HAP-1 (cell line): ENCODE measurements around the gene LACC1.

Source experiments
- DNase-seq, 2 experiments: peaks; one replicate each; pipeline ENCODE4 v3.0.0-alpha.2; 2016 to 2020; ENCODE audit warnings: low spot score in 2 of 2
- H3K27me3 ChIP-seq: fragments of 250-450 bp; sonication (Bioruptor Pico); 2 replicates; pipeline ENCODE4 v1.5.1; 2020; ENCODE audit warnings: low read depth, mild to moderate bottlenecking, moderate library complexity
- H3K36me3 ChIP-seq: fragments of 250-450 bp; sonication (Bioruptor Pico); replicated peaks from 2 replicates; pipeline ENCODE4 v1.5.1; 2020; ENCODE audit warnings: mild to moderate bottlenecking
- H3K4me1 ChIP-seq: fragments of 250-450 bp; sonication (Bioruptor Pico); 2 replicates; pipeline ENCODE4 v1.5.1; 2020; ENCODE audit warnings: mild to moderate bottlenecking
- H3K4me3 ChIP-seq: fragments of 250-450 bp; sonication (Bioruptor Pico); 2 replicates; pipeline ENCODE4 v1.5.1; 2020; ENCODE audit warnings: mild to moderate bottlenecking, moderate library complexity
- H3K9me3 ChIP-seq: fragments of 250-450 bp; sonication (Bioruptor Pico); 2 replicates; pipeline ENCODE4 v1.5.1; 2020; ENCODE audit warnings: mild to moderate bottlenecking, moderate library complexity
- in situ Hi-C: fragments of 300-500 bp; cut with MboI; formaldehyde crosslinking; loops from 3 replicates; pipeline ENCODE4 v1.14.3; 2020; ENCODE audit warnings: low sequenced_read_pairs, inconsistent platforms, mixed read lengths

Gene LACC1

DNA sequence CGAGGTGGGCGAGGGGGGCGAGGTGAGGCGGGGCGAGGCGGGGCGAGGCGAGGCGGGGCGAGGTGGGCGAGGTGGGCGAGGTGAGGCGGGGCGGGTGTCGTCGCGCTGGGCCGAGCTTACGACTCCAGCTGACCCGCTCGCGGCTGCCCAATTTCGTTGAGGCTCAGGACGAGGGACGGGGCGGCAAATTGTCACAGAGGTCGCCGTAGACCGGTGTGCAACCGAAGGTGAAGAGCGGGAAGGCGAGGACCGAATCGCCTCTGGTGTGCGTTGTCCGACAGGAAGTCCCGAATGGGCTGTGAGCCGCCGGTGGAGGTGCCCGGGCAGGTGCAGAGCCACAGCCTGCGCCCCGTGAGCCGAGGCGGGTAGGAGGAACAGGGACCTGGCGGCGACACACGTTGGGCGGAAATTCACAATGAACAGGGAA is at the start of gene LACC1:
LACC1 (plus strand) TSS at position 150 of the 427 bp plus-strand sequence. CDS start 1,082 bp downstream, outside the sequence.
- DNase-seq: no peak
- no peaks in the 10 kb centered on the region for H3K27me3 ChIP-seq
- H3K36me3 ChIP-seq: no peaks in the 10 kb centered on the region
- no peaks in the 10 kb centered on the region for H3K9me3 ChIP-seq
- peaks cover 23% of the 10 kb centered on the region for H3K4me1 ChIP-seq
- in situ Hi-C loops: no loop called here
- peak within 1 kb of the TSS; percentile 50 for H3K4me3 ChIP-seq

DNA sequence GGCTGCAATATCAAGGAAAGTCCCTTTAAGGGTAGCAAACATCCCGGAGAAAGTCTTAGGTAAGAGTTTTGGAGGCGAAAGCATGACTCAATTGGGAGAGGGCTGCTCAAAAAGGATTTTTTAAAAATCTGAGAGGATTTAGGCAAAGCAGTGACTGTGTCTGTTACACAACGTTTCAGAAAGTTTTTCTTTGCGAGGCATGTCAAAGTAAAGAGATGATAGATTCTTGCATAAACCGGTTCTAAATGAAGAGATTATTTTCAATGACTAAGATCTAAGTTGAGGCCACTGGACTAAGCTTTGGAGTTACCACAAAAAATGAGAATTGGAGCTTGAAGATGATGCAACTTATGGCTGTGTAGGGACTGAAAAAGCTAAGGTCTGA is 49.2 kb upstream of the LACC1 start:
- Histone ChIP-seq H3K9me3 (no peaks in the 10 kb centered on the region), H3K27me3 (peaks cover 6% of the 10 kb centered on the region; the same call in 1 of the 2 replicates), H3K4me1 (no peaks in the 10 kb centered on the region), H3K36me3 (no peaks in the 10 kb centered on the region), H3K4me3 (no peak overlapping the region)
- DNase-seq: no peak
- in situ Hi-C loops: no loop called here

DNA sequence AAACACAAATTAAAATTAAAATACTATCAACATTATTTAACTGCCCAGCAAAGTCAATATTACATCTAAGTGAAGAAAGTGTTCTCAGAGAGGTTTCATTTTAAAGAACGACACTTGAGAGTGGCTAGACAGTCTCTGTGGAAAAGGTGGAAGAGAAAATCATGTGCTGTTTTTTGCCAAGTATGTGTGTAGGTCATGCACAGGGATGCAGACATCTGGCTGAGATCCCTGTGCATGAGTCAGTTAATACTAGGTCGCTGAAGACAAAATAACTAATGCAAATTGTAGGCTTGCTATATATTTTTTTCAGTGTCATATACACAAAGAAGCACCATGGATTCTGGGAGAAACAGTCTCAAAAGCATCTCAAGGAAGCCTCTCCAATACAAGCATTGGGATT is 48.6 kb upstream of the LACC1 start:
- H3K27me3 ChIP-seq: peaks cover 6% of the 10 kb centered on the region; the same call in 1 of the 2 replicates
- H3K36me3 ChIP-seq: no peaks in the 10 kb centered on the region
- in situ Hi-C loops: no loop called here
- no peak for DNase-seq
- H3K4me1 ChIP-seq: no peaks in the 10 kb centered on the region
- no peaks in the 10 kb centered on the region for H3K9me3 ChIP-seq
- H3K4me3 ChIP-seq: no peak overlapping the region

DNA sequence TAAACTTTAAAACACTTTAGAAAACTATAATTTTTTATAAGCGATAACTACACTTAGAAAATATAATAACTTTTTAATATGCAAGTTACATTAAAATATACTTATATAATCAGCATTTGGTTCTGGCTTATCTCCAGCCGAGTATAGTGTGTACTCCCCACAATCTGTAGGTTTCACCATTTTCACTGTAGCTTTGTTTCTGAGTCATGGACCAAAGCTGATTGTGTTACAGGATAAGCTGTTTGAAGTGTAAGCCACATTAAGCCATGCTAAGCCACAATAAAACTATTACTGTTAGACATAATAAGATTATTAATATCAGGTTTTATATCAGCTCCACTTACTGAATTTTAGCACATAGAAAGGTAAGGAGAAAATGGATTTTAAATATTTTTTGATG is 44.0 kb upstream of the LACC1 start:
- no peaks in the 10 kb centered on the region for H3K9me3 ChIP-seq

DNA sequence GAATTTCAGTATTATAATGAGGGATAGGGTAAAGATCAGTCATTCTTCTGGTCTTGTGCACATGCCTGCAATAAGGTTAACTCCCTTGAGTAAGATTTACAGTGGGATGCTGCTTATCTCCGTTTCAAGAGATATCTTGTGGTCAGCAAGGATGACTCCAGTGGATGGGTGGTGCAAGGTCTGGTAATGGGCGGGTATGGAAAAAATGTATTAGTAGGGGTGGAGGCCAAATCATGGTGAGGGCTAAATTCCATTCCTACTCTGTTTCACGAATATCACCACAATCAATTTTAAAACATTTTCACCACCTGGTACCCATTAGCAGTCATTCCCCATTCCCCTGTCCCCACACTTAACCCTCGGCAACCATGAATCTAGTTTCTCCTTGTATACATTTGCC is 40.8 kb upstream of the LACC1 start:
- H3K4me3 ChIP-seq: no peak overlapping the region
- H3K27me3 ChIP-seq: no peaks in the 10 kb centered on the region
- no peaks in the 10 kb centered on the region for H3K4me1 ChIP-seq
- H3K9me3 ChIP-seq: no peaks in the 10 kb centered on the region
- H3K36me3 ChIP-seq: no peaks in the 10 kb centered on the region
- no peak for DNase-seq
- in situ Hi-C loops: no loop called here

More for the DNA sequence above, 44.0 kb upstream of the LACC1 start:
- in situ Hi-C loops: no loop called here
- no peak for DNase-seq
- no peaks in the 10 kb centered on the region for H3K36me3 ChIP-seq
- no peaks in the 10 kb centered on the region for H3K27me3 ChIP-seq
- H3K4me3 ChIP-seq: no peak overlapping the region
- no peaks in the 10 kb centered on the region for H3K4me1 ChIP-seq

DNA sequence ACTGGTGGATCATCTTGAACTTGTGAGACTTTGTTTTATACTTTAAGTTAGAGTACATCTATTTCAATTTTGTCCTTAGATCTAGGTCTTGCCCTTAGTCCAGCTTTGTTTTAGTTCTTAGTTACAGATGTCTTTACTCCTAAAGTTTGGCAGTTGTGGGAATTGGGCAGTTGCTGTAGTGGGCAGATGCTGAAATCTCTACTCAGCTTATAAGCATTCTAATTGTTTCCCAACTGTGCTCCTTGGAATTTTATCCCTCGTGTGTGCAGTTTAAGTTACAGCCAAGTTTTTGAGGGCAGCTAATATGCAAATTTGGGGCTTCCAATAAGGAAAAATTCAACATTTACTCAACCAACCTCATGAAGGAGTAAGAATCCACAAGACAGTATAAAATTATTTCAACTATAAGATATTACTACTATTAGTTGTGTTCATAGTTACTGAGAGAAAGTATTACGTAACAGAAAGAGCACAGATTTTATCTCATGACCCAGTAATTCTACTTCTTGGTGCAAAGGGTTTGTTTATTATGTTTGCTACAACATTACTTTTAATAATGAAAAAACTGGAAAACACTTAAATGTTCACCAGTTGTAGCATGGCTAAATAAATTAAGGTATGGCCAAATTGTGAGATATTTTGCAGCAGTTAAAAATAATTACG is 33.1 kb upstream of the LACC1 start:
- no peak for DNase-seq
- in situ Hi-C loops: no loop called here
- no peaks in the 10 kb centered on the region for H3K9me3 ChIP-seq
- H3K4me3 ChIP-seq: no peak overlapping the region
- no peaks in the 10 kb centered on the region for H3K27me3 ChIP-seq
- no peaks in the 10 kb centered on the region for H3K36me3 ChIP-seq
- peaks cover 9% of the 10 kb centered on the region for H3K4me1 ChIP-seq

DNA sequence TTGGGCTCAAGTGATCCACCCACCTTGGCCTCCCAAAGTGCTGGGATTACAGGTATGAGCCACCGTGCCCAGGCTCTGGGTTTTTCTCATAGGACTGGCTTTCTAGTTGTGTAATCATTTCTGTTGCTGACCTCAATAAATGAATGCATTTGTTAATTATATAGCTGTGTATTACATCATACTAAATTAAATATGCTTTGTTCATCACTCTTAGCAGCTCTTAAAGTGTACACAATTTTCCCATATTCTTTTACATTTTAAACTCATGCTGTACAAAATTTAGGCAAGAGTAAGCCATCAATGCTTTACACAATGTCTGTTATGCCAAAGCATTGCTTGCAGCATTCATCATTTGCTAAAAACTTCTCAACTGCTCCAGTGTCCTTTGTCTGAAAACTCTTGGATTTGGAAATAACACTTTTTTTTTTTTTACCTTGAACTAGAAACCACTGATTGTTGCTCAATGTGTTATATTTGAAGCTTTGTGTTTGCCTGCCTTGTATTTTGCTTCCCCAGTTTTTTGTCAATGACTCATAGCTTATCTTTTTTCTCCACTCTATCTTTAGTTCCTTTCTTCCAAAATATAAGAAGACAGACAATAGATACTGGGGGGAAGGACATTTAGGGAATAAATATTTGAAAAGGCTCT is 31.6 kb upstream of the LACC1 start:
- in situ Hi-C loops: no loop called here
- no peak for DNase-seq
- H3K27me3 ChIP-seq: no peaks in the 10 kb centered on the region
- H3K36me3 ChIP-seq: no peaks in the 10 kb centered on the region
- H3K4me3 ChIP-seq: no peak overlapping the region
- H3K4me1 ChIP-seq: peaks cover 9% of the 10 kb centered on the region
- peaks cover 7% of the 10 kb centered on the region; the same call in 1 of the 2 replicates for H3K9me3 ChIP-seq

DNA sequence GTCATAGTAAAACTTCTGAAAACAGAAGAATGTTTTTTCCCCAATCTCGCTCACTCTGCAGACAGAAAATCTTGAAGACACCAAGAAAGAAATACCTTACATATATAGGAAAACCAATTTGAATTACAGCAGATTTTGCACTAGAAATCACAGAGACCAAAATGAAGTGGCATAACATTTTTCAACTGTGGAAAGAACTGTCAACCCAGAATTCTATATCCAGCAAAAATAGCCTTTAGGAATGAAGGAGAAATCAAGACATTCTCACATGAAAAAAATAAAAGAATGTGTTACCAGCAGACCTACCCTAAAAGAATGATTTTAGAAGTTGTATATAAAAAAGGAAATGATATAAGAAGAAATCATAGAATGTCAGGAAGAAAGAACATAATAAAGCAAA is 28.8 kb upstream of the LACC1 start:
- no peaks in the 10 kb centered on the region for H3K36me3 ChIP-seq
- no peak for DNase-seq
- H3K4me1 ChIP-seq: peaks cover 2% of the 10 kb centered on the region; the same call in 1 of the 2 replicates
- H3K27me3 ChIP-seq: no peaks in the 10 kb centered on the region
- in situ Hi-C loops: no loop called here
- peaks cover 7% of the 10 kb centered on the region; the same call in 1 of the 2 replicates for H3K9me3 ChIP-seq
- no peak overlapping the region for H3K4me3 ChIP-seq

DNA sequence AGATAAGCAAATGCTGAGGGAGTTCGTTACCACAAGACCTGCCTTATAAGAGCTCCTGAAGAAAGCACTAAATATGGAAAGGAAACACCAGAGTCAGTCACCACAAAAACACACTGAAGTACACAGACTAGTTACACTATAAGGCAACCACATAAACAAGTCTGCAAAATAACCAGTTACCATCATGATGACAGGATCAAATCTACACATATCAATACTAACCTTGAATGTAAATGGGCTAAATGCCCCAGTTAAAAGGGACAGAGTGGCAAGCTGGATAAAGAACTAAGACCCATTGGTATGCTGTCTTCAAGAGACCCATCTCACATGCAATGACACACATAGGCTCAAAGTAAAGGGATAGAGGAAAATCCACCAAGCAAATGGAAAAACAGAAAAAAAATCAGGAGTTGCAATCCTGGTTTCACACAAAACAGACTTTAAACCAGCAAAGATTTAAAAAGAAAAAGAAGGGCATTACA is 26.7 kb upstream of the LACC1 start:
- in situ Hi-C loops: no loop called here
- no peak for DNase-seq
- Histone ChIP-seq H3K4me1 (peaks cover 2% of the 10 kb centered on the region; the same call in 1 of the 2 replicates), H3K9me3 (peaks cover 7% of the 10 kb centered on the region; the same call in 1 of the 2 replicates), H3K4me3 (no peak overlapping the region), H3K36me3 (no peaks in the 10 kb centered on the region), H3K27me3 (no peaks in the 10 kb centered on the region)

DNA sequence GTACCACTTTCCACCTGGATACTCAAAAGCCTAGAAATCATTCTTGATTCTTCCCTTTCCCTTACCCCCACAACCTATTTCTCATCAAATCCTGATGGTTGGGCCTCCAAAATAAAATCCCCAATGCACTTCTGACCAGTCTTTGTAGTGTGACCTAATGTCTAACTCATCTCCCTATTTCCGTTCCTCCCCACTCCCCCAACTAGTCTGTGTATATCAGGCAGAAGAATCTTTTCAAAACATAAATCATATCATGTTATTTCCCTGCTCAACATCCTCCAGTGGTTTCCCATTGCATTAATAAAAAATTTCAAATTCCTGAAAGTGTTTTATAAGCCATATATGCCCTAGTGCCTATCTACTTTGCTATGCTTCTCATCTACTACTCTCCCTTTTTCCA is 17.8 kb upstream of the LACC1 start:
- no peaks in the 10 kb centered on the region for H3K4me1 ChIP-seq
- in situ Hi-C loops: no loop called here
- DNase-seq: no peak

DNA sequence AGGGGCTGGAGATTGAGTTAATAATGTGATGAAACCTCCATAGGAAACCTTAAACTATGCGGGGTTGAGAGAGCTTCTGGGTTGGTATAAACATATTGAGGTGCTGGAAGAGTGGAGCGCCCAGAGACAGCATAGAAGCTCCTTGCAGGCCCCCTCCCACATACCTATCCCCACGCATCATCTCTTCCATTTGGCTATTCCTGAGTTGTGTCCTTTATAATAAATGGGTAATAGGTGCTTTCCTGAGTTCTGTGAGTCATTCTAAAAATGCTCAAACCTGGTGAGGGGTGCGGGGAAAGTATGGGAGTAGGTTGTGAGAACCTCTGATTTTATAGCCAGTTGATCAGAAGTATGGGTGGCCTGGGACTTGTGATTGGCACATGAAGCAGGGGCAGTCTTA is 14.8 kb upstream of the LACC1 start:
- in situ Hi-C loops: no loop called here
- H3K9me3 ChIP-seq: no peaks in the 10 kb centered on the region
- no peaks in the 10 kb centered on the region for H3K27me3 ChIP-seq
- H3K4me3 ChIP-seq: no peak overlapping the region
- no peak for DNase-seq
- H3K4me1 ChIP-seq: no peaks in the 10 kb centered on the region
- no peaks in the 10 kb centered on the region for H3K36me3 ChIP-seq

More for the DNA sequence above, 17.8 kb upstream of the LACC1 start:
- no peaks in the 10 kb centered on the region for H3K9me3 ChIP-seq
- H3K27me3 ChIP-seq: no peaks in the 10 kb centered on the region
- no peak overlapping the region for H3K4me3 ChIP-seq
- H3K36me3 ChIP-seq: no peaks in the 10 kb centered on the region

DNA sequence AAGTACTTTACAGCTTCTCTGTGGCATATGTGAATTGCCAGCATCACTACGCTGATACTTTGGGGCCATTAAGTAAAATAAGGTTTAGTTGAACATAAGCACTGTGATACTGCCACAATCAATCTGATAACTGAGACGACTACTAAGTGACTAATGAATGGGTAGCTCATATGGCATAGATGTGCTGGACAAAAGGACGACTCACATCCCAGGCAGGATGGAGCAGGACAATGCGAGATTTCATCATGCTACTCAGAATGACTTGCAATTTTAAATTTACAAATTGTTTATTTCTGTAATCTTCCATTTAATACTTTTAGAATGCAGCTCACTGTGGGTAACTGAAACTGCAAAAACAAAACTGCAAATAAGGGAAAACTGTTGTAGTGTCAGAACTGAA is 13.8 kb upstream of the LACC1 start:
- Histone ChIP-seq H3K4me3 (no peak overlapping the region), H3K4me1 (no peaks in the 10 kb centered on the region), H3K9me3 (no peaks in the 10 kb centered on the region), H3K36me3 (no peaks in the 10 kb centered on the region), H3K27me3 (no peaks in the 10 kb centered on the region)
- in situ Hi-C loops: no loop called here
- DNase-seq: no peak

DNA sequence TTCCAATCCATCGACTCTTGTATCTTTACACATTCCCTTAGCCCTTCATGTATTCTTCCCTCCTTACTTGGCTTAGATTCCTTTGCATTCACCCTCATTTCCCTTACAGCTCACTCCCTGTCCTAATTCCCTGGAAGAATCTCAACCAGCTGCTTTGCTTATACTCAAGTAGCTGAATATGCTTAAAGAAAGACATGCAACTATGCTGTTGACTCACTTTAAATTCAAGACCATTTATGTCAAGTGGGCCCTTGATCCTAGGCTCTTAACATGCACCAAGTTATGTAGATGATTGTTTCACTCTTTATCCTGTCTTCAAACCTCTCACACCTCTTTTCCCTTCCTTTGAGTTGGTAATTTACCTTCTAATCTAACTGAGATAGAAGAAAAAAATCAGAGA is 7.5 kb upstream of the LACC1 start:
- Histone ChIP-seq H3K9me3 (no peaks in the 10 kb centered on the region), H3K27me3 (no peaks in the 10 kb centered on the region), H3K4me1 (peaks cover 4% of the 10 kb centered on the region), H3K4me3 (no peak overlapping the region), H3K36me3 (no peaks in the 10 kb centered on the region)
- in situ Hi-C loops: no loop called here
- DNase-seq: no peak

DNA sequence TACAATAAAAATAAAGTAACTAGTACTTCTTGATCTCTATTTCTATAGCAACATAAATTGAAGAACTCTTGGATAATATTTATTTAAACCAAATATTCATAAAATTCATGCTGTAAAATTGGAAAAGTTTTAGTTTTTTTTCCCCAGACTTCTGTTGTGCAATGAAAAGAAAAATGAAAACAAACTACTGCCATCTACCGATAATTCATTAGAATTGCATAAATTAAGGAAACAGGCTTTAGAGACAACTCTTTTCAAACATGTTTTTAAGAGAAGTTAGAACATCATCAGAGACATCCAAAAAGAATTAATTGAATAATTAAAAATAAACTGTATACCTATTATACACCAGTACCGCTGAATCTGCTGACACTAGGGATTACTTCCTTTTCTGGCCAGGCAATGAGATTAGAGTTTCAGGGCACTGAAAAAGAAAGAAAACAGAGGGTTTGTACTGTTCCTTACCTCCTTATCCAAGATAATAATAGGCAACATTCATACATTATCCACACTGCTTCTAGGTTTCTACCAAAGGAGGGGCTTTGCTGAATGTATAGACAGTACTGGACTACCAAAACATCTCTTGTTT is 5.1 kb upstream of the LACC1 start:
- no peak overlapping the region for H3K4me3 ChIP-seq
- DNase-seq: peak in 1 of 2 experiments; percentile 47
- no peaks in the 10 kb centered on the region for H3K36me3 ChIP-seq

More for the DNA sequence above, 5.1 kb upstream of the LACC1 start:
- in situ Hi-C loops: no loop called here
- H3K4me1 ChIP-seq: peaks cover 23% of the 10 kb centered on the region
- no peaks in the 10 kb centered on the region for H3K9me3 ChIP-seq
- H3K27me3 ChIP-seq: no peaks in the 10 kb centered on the region
